Ovary (tissue), 9 donors: ENCODE measurements around the gene SCFD1. TPM values are rescaled to one million over a fixed set of nuclear protein-coding genes. Genes with fewer than 3 reads are reported as not detected.
A peak's percentile ranks its signal among the peaks of the same experiment; 100 is the strongest.

Source experiments
- DNase-seq, 5 donors: peaks; one replicate each; pipeline ENCODE4 v3.0.0-alpha.2; 2019 to 2020
- H3K27ac ChIP-seq, 2 donors: fragments of 200-600 bp; one replicate each; pipeline versions ENCODE4 v1.5.1 to v1.8.0; 2019 to 2022
- H3K27me3 ChIP-seq: fragments of 200-600 bp; one replicate; pipeline ENCODE4 v1.8.0; 2022
- H3K36me3 ChIP-seq: fragments of 200-600 bp; sonication (generic); one replicate; pipeline ENCODE4 v1.5.1; 2019
- H3K4me1 ChIP-seq: one replicate; pipeline ENCODE4 v1.8.1; 2013; ENCODE audit warnings: mild to moderate bottlenecking, moderate library complexity; ENCODE audit not compliant: insufficient read depth
- H3K4me3 ChIP-seq: fragments of 200-600 bp; sonication (generic); one replicate; pipeline ENCODE4 v1.5.1; 2017
- H3K9me3 ChIP-seq, 2 donors: fragments of 200-600 bp in 1 of 2; sonication (generic) in 1 of 2; one replicate each; pipeline versions ENCODE4 v1.5.1 to v1.8.1; 2013 to 2019; ENCODE audit warnings: mild to moderate bottlenecking in 1 of 2, moderate library complexity in 1 of 2
- CTCF ChIP-seq, 3 donors: fragments of 450-650 bp in 2 of 3; fragments of 200-600 bp in 1 of 3; IDR thresholded peaks; one replicate each; pipeline versions ENCODE4 v1.5.1 to v1.8.0; 2016 to 2022; ENCODE audit warnings: antibody characterized with exemption in 3 of 3, mild to moderate bottlenecking in 1 of 3
- EP300 ChIP-seq: sonication (generic); formaldehyde crosslinking; IDR thresholded peaks from one replicate; pipeline ENCODE4 v1.6.1; 2017; ENCODE audit warnings: antibody characterized with exemption
- POLR2A ChIP-seq: fragments of 450-650 bp; IDR thresholded peaks from one replicate; pipeline ENCODE4 v1.6.1; 2017; ENCODE audit warnings: antibody characterized with exemption, mild to moderate bottlenecking, moderate library complexity
- WGBS, 3 donors: extraction: QIAGEN DNeasy Blood & Tissue Kit in 1 of 3; methylation state at CpG; one replicate each; pipeline versions ENCODE4 v1.1.5 to v1.1.7; 2013 to 2017; 5-methylcytosine and 5-hydroxymethylcytosine counted together
- intact Hi-C, 4 donors: fragments of 100-400 bp; cut with DNase I; formaldehyde crosslinking; loops; one replicate each; pipeline versions ENCODE4 v1.11.0 to v1.15.1; 2022 to 2023
- polyA plus RNA-seq, 2 donors: library from polyadenylated mRNA; stranded (reverse); fragments of 200-250 nt in 1 of 2; fragments of 350-450 nt in 1 of 2; fragmentation: Illumina TruSeq in 1 of 2; extraction: RNeasy Lipid Tissue Mini Kit (QIAGEN cat#74804) in 1 of 2; gene quantifications; one replicate each; pipeline ENCODE4 v1.2.3, GENCODE V29; 2013 to 2014
- total RNA-seq, 7 donors: library from RNA; depleted of rRNA in 2 of 7; stranded (reverse); fragments of >200 nt in 2 of 7; fragmentation: NEBNext Ultra II Directional in 3 of 7; extraction: Animal tissue kit (Norgen Biotek cat#: 25700) in 3 of 7; gene quantifications; one replicate each; pipeline versions ENCODE4 v1.1.0 to v1.2.4, GENCODE V29; 2016 to 2023
- donor health status: DM: no; HTN: no; CAD: no; lungs with moderate emphysema.
- donor health status: DM: no; HTN: no; CAD: no.
- donor health status: Bipolar disorder and iron deficiency.
- donor health status: DM: yes; HTN: yes; CAD: no.
- donor health status: DM: no; HTN: no; CAD: no.
- donor health status: DM: yes; HTN: yes; CAD: no.

Gene SCFD1
- total and polyA plus RNA-seq, 9 donors = 29.3 to 89.2 (median 59.8) TPM

- intact Hi-C loops = no loop called here
- no peak overlapping the region for H3K27ac ChIP-seq
- H3K4me1 ChIP-seq = no peaks in the 10 kb centered on the region
- no peaks in the 10 kb centered on the region for H3K27me3 ChIP-seq
- no peaks in the 10 kb centered on the region for H3K9me3 ChIP-seq
- no peak overlapping the region for H3K4me3 ChIP-seq
- H3K36me3 ChIP-seq = no peaks in the 10 kb centered on the region
- TF ChIP-seq CTCF (IDR thresholded peaks at IDR 0.05) (peak in 1 of 3 donors; percentile 15), EP300 (no peak), POLR2A (no peak)
- WGBS, 3 donors = 54 to 59% (median 57%) methylated on average over 8 of the region's 8 CpGs
- peak in 1 of 5 donors; percentile 18 for DNase-seq
Observed at GRCh38 chr14:30656190-30656632, 34.1 kb downstream of the SCFD1 start.

GRCh38 chr14:30657050-30657449 is 34.9 kb downstream of the SCFD1 start:
- Histone ChIP-seq H3K4me3 (no peak overlapping the region), H3K4me1 (no peaks in the 10 kb centered on the region), H3K27me3 (no peaks in the 10 kb centered on the region), H3K36me3 (no peaks in the 10 kb centered on the region), H3K27ac (no peak overlapping the region), H3K9me3 (no peaks in the 10 kb centered on the region)
- TF ChIP-seq EP300 = no peak
- no peak for TF ChIP-seq POLR2A
- TF ChIP-seq CTCF (IDR thresholded peaks at IDR 0.05) = no peak
- WGBS, 3 donors = 53 to 57% (median 54%) methylated on average over 2 of the region's 2 CpGs
- intact Hi-C loops = no loop called here
- DNase-seq = no peak

GRCh38 chr14:30657606-30658163 is 35.6 kb downstream of the SCFD1 start:
- TF ChIP-seq CTCF (IDR thresholded peaks at IDR 0.05) = no peak
- no peak for TF ChIP-seq POLR2A
- no peak for TF ChIP-seq EP300
- Histone ChIP-seq H3K4me1 (no peaks in the 10 kb centered on the region), H3K27ac (no peak overlapping the region), H3K27me3 (no peaks in the 10 kb centered on the region), H3K4me3 (no peak overlapping the region), H3K36me3 (no peaks in the 10 kb centered on the region), H3K9me3 (no peaks in the 10 kb centered on the region)
- DNase-seq = no peak
- intact Hi-C loops = no loop called here
- WGBS, 3 donors = 19 to 34% (median 20%) methylated on average over 2 of the region's 2 CpGs

- H3K36me3 ChIP-seq = no peaks in the 10 kb centered on the region
Observed at GRCh38 chr14:30658645-30659044, 36.5 kb downstream of the SCFD1 start.

More at GRCh38 chr14:30658645-30659044, 36.5 kb downstream of the SCFD1 start:
- H3K4me1 ChIP-seq = no peaks in the 10 kb centered on the region
- no peaks in the 10 kb centered on the region for H3K27me3 ChIP-seq
- WGBS, 3 donors = 90 to 94% (median 90%) methylated on average over 3 of the region's 3 CpGs
- intact Hi-C loops = no loop called here
- DNase-seq = no peak
- TF ChIP-seq EP300 = no peak
- no peak for TF ChIP-seq CTCF (IDR thresholded peaks at IDR 0.05)
- TF ChIP-seq POLR2A = no peak
- no peak overlapping the region for H3K27ac ChIP-seq
- no peak overlapping the region for H3K4me3 ChIP-seq
- H3K9me3 ChIP-seq = no peaks in the 10 kb centered on the region
